ENCODE results near the gene ITIH1. TPM values are rescaled to one million over a fixed set of nuclear protein-coding genes. Genes with fewer than 3 reads are reported as not detected.

Gene ITIH1
- total RNA-seq, 1 experiment from 2014 or later = not detected

DNA sequence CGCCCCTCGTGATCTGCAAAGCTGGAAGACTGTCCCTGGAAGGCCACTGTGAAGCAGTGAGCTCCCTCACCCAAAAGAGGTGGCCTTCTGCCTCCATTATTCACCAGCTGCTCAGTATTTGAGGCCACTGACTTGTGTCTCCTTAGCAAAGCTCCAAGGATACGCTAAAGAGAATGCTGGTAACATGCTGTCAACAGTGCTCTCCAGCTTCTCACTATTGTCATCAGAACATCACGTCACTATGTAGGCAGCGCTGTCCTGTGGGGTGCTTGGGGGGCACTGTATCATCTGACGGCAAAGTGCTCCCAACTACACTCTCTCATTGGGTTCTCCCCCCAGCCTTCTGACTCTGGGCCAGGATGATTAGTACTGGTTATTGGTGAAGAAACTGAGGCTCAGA lies 38.8 kb downstream of the ITIH1 start:
- no CpG with 5 or more reads among the region's 6 CpGs for WGBS (ENCODE audit: extremely low coverage, insufficient read length, low lambda C conversion rate)
- Histone ChIP-seq H3K14ac (ENCODE audit: insufficient read depth, low read length) (no peak overlapping the region), H3K9me3 (ENCODE audit: control insufficient read depth, low read depth, low read length) (no peaks in the 10 kb centered on the region), H2AK5ac (ENCODE audit: insufficient read length, low read length) (no peak overlapping the region), H4K91ac (ENCODE audit: insufficient read length, low read depth, low read length) (no peak overlapping the region), H2BK12ac (ENCODE audit: insufficient read length, low read depth, low read length) (no peak overlapping the region), H2BK5ac (ENCODE audit: insufficient read length, low read length) (no peak overlapping the region), H4K5ac (ENCODE audit: insufficient read length, low read depth, low read length) (no peak overlapping the region), H3K18ac (ENCODE audit: insufficient read length, low read depth, low read length) (no peak overlapping the region), H3K4ac (ENCODE audit: low read depth, low read length) (no peak overlapping the region), H3K23me2 (ENCODE audit: insufficient read length, low read depth, low read length, poor library complexity, severe bottlenecking) (no peaks in the 10 kb centered on the region), H3K79me1 (ENCODE audit: insufficient read depth, low read depth, low read length, poor library complexity, severe bottlenecking) (no peaks in the 10 kb centered on the region), H3T11ph (ENCODE audit: low read length) (no peak overlapping the region), H3K27me3 (ENCODE audit: insufficient read depth, low read length) (no peaks in the 10 kb centered on the region), H3K4me2 (ENCODE audit: insufficient read depth, insufficient read length, low read length) (no peak overlapping the region), H4K20me1 (ENCODE audit: control insufficient read depth, insufficient read depth, insufficient read length) (no peaks in the 10 kb centered on the region), H3K56ac (ENCODE audit: insufficient read length, low read depth, low read length) (no peak overlapping the region), H3K23ac (ENCODE audit: insufficient read length, low read depth, low read length) (no peak overlapping the region), H2BK15ac (ENCODE audit: low read depth, low read length) (no peak overlapping the region), H3K79me2 (ENCODE audit: insufficient read depth, low read length) (no peaks in the 10 kb centered on the region), H3K4me1 (ENCODE audit: insufficient read depth, low read length) (0 out of 2 replicates have a peak, but pooled peaks cover 4% of the 10 kb centered on the region), H2AFZ (ENCODE audit: low read length) (no peak overlapping the region), H4K8ac (replicated peaks; ENCODE audit: insufficient read length, low read depth, low read length) (no peak overlapping the region), H2BK20ac (ENCODE audit: low read depth, low read length, poor library complexity, severe bottlenecking) (no peak overlapping the region), H3K9ac (ENCODE audit: extremely low read depth, insufficient read length, low read length) (no peak overlapping the region), H3K27ac (ENCODE audit: insufficient read length, low read depth, low read length) (no peak overlapping the region), H2BK120ac (ENCODE audit: low read depth, low read length, poor library complexity, severe bottlenecking) (no peak overlapping the region)
- Mint-ChIP-seq H3K27me3 (ENCODE audit: low read depth) (peaks cover 2% of the 10 kb centered on the region; the same call in 1 of the 2 replicates), H3K9me3 (no peaks in the 10 kb centered on the region), H3K4me1 (peaks cover 12 to 14% of the 10 kb centered on the region in 2 experiments), H3K36me3 (ENCODE audit: insufficient read depth in 1 of 3, low read depth in 3 of 3) (no peaks in the 10 kb centered on the region; a peak in 1 of 7 replicates), H3K4me3 (no peak overlapping the region), H3K27ac (no peak overlapping the region)
- TF ChIP-seq, protein P1, sequence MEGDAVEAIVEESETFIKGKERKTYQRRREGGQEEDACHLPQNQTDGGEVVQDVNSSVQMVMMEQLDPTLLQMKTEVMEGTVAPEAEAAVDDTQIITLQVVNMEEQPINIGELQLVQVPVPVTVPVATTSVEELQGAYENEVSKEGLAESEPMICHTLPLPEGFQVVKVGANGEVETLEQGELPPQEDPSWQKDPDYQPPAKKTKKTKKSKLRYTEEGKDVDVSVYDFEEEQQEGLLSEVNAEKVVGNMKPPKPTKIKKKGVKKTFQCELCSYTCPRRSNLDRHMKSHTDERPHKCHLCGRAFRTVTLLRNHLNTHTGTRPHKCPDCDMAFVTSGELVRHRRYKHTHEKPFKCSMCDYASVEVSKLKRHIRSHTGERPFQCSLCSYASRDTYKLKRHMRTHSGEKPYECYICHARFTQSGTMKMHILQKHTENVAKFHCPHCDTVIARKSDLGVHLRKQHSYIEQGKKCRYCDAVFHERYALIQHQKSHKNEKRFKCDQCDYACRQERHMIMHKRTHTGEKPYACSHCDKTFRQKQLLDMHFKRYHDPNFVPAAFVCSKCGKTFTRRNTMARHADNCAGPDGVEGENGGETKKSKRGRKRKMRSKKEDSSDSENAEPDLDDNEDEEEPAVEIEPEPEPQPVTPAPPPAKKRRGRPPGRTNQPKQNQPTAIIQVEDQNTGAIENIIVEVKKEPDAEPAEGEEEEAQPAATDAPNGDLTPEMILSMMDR (conservative IDR thresholded peaks at IDR 0.05) = no peak
- DNase-seq = no peak
